ENCODE results near the gene CENATAC.
"Not testable (repeated sequence)": the region's sequence is repeated elsewhere in the genome, so short reads cannot be mapped to it uniquely, and the experiment has no call there.

CENATAC gene

GRCh38 chr11:118996926-118997626 lies 862 bp upstream of the CENATAC start:
- peak; percentile 13 to 43 for DNase-seq

- DNase-seq: no peak
Measured at GRCh38 chr11:118998388-118998717, 415 bp downstream of the CENATAC start.

- no peak for DNase-seq
Measured at GRCh38 chr11:118998822-118999221, 884 bp downstream of the CENATAC start.

GRCh38 chr11:119000906-119001305 lies 3.0 kb downstream of the CENATAC start:
- DNase-seq: no peak

GRCh38 chr11:119006656-119007055 lies 8.7 kb downstream of the CENATAC start:
- DNase-seq: no peak

- no peak for DNase-seq
Measured at GRCh38 chr11:119011476-119012053, 13.6 kb downstream of the CENATAC start.

- no peak for DNase-seq
Measured at GRCh38 chr11:119012629-119013170, 14.8 kb downstream of the CENATAC start.

- DNase-seq: no peak
Measured at GRCh38 chr11:119014209-119014924, 16.4 kb downstream of the CENATAC start.

- no peak for DNase-seq
Measured at GRCh38 chr11:119015054-119015611, 17.2 kb downstream of the CENATAC start.

- no peak for DNase-seq
Measured at GRCh38 chr11:119016216-119017009, 18.5 kb downstream of the CENATAC start.

GRCh38 chr11:119017377-119017776 lies 19.4 kb downstream of the CENATAC start:
- DNase-seq: not testable (repeated sequence)

- peak; percentile 92 to 97 for DNase-seq
Measured at GRCh38 chr11:119018074-119018938, 20.4 kb downstream of the CENATAC start, which contains the start of the genes RPS25 and TRAPPC4. Gene RPS25 (minus strand): TSS chr11:119018343. CDS start chr11:119018284, 59 bp downstream. Gene TRAPPC4 (plus strand): TSS chr11:119018766. CDS start chr11:119018796, 30 bp downstream.

GRCh38 chr11:119019996-119020395 lies 22.1 kb downstream of the CENATAC start:
- no peak for DNase-seq

GRCh38 chr11:119021631-119022030 lies 23.7 kb downstream of the CENATAC start:
- no peak for DNase-seq

GRCh38 chr11:119023741-119024140 lies 25.8 kb downstream of the CENATAC start:
- DNase-seq: no peak

- no peak for DNase-seq
Measured at GRCh38 chr11:119024430-119025098, 26.6 kb downstream of the CENATAC start.

GRCh38 chr11:119025099-119025473 lies 27.1 kb downstream of the CENATAC start:
- DNase-seq: no peak

- no peak for DNase-seq
Measured at GRCh38 chr11:119025541-119025940, 27.6 kb downstream of the CENATAC start.

- no peak for DNase-seq
Measured at GRCh38 chr11:119025978-119026766, 28.2 kb downstream of the CENATAC start.

GRCh38 chr11:119026970-119027369 lies 29.0 kb downstream of the CENATAC start:
- DNase-seq: no peak
